C1 segment of cervical spinal cord (tissue), 14 donors: ENCODE data around the gene MCM7.

ENCODE experiments used
- DNase-seq, 14 donors: peaks; one replicate each; lab custom pipeline; 2025; lab: John Stamatoyannopoulos, UW

Gene MCM7

DNA sequence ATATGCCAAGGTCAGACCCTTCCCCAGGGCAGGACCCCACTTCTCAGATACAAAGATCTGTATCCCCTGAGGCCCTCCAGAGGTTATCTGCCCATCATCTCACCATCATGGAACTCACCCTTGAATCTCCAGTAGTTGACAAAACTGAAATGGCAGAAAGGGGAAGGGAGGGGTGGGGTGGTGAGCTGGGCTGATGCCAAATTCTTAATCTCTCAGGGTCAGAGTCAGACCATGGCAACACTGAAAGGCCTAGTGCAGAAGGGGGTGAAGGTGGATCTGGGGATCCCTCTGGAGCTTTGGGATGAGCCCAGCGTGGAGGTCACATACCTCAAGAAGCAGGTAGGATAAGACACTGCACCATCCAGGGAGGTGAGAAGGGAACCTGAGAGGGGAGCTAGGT is 21.4 kb upstream of the MCM7 start:
- no peak for DNase-seq

DNA sequence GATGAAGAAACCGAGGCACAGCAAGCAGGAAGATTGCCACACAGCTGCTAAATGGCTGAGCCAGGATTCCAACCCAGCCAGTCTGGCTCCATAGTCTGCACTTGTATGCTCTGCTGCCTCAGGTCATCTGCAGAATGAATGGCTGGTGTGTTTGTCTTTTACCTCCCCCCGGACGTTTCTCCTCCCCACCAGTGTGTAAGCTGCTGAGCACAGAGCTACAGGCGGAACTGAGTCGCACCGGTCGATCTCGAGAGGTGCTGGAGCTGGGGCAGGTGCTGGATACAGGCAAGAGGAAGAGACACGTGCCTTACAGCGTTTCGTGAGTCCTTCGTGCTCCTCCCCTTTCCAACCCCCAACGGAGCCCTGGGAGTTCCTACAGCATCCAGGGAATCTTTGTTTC is 20.9 kb upstream of the MCM7 start:
- DNase-seq: no peak

DNA sequence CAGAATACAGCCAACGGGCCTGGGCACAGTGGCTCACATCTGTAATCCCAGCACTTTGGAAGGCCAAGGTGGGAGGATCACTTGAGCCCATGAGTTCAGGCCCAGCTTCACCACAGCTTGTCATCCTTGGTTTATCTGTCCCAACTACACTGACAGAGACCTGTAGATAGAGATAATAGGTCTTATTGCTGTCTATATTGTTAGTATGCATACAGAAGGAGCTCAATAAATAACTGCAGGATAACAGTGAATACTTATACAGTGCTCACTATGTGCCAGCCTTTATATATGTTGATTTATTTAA is 19.5 kb upstream of the MCM7 start:
- DNase-seq: no peak

DNA sequence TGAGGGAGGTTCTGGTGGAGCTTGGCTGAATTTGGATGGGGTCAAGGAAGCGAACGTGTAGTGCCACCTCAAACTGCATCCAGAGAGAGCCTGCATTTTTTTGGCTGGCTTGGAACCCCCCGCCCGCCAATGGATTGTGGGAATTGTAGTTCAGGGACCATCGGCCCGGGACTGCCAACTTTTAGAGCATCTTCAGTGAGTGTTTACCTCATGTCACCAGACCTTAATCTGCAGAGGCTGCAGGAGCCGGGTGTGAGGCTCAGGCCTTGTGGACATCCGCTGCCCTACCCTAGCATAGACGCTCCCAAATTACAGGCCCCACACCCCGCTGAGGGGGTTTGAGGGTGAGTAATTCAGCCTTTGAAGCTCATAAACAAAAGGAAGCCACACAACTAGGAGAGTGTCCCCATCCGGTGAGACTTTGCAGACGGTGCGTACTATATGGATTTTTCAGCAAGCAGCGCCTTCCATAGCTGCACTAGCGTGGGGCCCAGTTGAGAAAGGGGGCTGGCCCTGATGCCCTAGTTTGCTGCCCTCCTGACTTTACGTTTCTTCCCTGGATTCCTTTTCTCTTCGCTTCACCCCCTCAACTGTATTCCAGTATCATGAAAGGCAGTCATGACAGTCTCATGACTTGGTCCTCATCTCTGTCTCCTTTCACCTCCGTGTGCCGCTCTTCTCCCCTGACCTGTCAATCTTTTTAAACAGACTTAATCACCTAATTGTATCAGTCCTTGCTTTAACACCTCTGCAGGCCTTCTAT is 19.0 kb upstream of the MCM7 start:
- peak in 13 of 14 donors; percentile 33 to 88 (median 83) for DNase-seq

DNA sequence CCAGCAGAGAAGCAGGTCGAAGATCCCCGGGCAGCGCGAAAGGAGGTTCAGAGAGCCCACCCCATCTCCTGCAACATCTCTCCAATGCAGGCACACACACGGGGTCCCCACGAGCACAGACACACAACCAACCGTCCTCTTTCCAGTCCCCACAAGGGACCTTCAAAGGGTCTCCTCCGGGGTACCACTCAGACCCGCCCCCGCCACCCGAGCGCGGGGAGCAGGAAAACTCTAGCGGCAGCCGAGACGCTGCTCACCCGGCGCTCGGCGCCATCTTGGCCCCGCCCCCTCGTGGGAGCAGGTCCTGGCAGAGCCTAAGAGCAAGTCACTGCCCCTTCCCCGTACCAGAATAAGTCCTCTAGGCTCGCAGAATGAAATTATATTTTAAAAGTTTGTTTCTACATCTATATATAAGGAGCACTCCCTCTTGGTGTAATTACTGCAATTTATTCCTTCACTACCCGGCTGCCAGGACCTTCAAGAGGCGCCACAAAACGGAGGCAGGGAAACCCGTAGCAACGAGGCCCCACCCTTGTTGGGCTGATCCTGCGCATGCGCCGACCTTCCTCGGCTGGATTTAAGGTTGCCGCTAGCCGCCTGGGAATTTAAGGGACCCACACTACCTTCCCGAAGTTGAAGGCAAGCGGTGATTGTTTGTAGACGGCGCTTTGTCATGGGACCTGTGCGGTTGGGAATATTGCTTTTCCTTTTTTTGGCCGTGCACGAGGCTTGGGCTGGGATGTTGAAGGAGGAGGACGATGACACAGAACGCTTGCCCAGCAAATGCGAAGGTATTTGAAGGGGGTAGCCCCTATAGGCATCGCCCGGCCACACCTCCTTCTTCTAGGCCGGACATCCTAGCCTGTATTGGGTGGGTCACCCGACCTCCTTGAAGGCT is 18.1 kb upstream of the MCM7 start, which contains the start of the genes CNPY4 and TAF6:
Gene CNPY4, plus strand, starts transcription at position 563 of the 898 bp plus-strand sequence. Its CDS starts 111 bp downstream, at position 674.
Gene TAF6, minus strand, starts transcription at position 287 of the 898 bp plus-strand sequence. CDS start 5,149 bp downstream, outside the sequence.
- peak; percentile 64 to 94 (median 90) for DNase-seq

DNA sequence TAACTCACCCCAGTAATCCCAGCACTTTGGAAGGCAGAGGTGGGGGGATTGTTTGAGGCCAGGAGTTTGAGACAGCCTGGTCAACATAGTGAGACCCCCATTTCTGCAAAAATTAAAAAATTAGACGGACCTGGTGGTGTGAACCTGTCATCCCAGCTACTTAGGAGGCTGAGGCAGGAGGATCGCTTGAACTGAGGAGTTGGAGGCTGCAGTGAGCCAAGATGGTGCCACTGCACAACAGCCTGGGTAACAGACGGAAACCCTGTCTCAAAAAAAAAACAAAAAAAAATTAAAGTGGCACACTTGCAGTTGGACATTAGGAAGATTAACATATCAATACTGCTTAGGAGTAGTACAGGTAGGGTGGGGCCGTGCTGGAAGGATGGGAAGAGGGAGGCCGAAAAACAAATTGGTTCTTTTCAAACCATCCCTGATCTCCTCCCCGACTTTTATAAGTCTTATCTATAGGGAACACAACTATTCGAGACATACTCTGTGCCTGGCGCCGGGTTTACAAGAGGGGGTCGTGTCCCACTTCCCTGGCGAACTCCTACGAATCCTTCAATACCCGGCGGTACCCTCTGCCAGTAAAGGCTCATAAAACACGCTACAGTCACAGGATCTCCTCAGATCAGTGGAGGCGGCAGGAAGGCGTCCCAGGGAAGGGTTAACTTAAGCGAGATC is 17.3 kb upstream of the MCM7 start:
- DNase-seq: no peak

DNA sequence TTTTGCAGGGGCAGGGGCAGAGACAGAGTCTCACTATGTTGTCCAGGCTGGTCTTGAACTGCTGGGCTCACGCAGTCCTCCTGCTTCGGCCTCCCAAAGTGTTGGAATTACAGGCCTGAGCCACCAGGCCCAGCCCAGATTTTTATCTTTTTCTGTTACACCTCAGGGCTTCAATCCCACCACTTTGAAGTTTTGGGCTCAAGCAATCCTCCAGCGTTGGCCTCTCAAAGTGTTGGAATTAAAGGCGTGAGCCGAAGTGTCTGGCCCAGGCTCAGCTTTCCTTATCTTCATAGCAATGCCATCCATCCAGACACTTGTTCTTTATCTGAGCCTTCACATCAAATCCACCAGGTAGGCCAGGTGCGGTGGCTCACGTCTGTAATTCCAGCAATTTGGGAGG is 13.8 kb upstream of the MCM7 start:
- DNase-seq: no peak

DNA sequence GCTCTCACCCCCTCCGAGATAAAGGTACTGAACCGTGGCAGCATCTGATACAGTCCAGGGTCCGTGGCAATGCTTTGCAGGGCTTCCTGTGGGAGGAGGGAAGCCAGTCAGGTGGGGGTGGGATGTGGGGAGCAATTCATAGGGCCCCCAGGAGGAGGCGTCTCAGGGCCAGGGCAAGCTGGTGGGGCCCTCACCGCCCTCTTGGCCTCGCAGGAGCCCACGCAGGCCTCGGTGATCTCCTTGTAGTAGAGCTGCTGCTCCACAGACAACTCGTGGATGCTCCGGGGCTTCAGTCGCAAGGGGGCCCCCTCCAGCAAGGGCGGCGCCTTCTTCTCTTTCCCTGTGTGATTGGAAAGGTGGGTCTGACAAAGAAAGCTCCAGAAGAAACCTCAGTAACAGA is 10.7 kb upstream of the MCM7 start:
- DNase-seq: no peak

DNA sequence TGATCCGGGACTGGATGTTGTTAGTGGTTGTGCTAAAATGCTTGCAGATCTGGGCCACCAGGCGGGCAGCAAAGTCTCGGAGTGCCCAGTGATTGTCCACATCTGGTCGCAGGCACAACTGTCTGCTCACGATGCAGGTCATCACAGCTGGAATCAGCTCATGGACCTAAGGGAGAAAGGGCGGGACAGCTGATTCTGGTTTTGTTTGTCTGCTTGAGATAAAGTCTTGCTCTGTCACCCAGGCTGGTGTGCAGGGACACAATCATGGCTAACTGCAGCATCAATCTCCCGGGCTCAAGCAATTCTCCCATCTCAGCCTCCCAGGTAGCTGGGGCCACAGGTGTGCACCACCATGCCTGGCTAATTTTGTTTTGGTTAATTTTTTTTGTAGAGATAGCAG is 10.0 kb upstream of the MCM7 start:
- DNase-seq: no peak

DNA sequence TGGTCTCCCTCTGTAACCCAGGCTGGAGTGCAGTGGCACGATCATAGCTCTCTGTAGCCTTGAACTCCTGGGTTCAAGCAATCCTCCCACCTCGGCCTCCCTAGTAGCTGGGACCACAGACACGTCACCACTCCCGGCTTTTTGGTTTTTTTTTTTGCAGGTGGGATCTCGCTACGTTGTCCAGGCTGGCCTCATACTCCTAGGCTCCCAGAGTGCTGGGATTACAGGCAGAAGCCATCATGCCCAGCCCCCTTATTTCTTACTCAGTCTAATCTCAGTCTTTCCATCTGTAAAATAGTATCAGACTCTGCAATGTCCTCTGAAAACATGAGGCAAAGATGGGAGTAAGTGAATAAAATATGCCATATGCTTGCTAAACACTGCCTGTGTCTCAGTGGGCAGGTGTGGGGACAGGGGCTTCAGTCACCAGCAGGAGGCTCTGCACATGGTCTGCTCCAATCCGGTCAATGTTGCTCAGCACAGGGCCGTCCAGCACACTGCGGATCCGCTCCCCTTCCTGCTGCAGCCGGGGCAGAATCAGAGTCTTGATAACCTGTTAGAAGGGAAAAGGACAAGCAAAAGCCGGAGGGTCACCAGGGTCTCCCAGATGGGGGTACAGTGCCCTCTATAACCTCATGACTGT is 8.4 kb upstream of the MCM7 start:
- DNase-seq: no peak

DNA sequence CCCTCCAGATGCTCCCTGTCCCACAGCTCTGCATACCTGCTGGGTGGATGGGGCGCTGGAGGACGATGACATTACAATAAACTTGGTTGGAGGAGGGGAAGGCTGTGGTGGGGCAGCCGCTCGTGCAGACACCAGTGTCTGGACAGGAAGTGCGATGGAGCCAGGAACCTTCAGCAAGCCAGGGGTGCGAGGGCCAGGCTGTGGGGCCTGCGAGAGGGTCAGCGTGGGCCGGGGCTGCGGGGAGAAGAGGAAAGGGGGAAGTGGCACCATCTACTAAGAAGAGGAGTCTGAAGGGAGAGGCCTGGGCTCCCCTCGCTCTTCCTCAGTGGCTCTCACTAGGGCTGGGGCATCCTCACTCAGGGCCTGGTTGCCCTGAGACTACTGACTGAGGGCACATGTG is 6.7 kb upstream of the MCM7 start:
- DNase-seq: peak in 1 of 14 donors; percentile 34

DNA sequence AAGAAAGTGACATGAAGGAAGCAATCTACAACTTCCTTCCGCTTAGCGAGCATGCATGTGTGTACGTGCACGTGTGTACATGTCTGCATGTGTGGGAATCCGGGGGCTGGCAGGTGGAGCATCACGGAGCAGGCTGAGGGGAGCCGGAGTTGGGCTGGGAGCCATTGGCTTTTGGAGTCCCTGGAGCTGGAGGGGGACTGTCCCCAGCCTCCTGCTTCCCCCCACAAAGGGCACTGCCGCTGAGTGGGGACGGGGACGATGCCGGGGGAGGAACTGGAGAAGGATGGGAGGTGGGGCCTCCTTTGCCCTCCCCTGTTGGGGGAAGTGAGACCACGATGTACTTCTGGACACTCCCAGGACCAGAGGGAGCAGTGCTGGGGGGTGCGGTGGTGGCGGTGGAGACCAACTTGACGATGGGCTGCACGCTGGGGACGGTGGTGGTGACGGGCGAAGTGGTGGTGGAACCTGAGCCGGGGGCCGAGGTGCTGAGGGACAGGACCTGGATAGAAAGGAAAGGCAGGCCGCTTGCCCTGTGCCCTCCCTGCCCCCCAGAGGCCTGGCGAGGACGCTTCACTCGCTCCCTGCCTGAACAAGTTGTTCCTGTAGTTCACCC is 6.0 kb upstream of the MCM7 start:
- peak in 4 of 14 donors; percentile 5 to 44 (median 12) for DNase-seq

DNA sequence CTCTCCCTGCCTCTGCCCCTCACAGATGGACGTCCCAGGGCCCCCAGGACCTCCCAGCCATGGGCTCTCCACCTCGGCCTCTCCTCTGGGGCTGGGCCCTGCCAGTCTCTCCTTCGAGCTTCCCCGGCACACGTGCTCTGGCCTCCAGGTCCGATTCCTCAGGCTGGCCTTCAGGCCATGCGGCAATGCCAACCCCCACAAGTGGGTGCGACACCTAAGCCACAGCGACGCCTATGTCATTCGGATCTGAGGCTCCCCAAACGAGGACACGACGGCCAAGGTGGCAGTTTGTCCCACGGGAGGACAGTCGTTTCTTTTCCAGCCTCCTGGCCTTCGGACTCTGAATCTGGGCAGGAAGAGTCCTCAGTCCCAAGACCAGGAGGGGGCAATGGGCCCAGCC is 5.4 kb upstream of the MCM7 start:
- no peak for DNase-seq

DNA sequence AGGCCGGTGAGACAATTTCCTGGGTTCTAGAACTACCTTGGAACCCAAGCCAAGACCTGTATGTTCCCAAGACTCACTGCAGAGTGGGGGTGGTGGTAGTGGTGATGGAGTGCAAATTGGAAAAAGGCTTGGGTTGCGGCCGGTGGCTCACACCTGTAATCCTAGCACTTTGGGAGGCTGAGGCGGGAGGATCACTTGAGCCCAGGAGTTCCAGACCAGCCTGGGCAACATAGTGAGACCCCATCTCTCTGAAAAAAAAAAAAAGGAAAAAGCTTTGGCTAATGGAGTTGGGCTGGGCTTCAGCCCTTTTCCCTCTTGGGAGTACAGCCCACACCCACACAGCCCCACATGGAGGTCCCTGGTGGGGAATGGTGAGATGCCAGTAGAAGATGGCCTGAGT is 4.3 kb upstream of the MCM7 start:
- no peak for DNase-seq

DNA sequence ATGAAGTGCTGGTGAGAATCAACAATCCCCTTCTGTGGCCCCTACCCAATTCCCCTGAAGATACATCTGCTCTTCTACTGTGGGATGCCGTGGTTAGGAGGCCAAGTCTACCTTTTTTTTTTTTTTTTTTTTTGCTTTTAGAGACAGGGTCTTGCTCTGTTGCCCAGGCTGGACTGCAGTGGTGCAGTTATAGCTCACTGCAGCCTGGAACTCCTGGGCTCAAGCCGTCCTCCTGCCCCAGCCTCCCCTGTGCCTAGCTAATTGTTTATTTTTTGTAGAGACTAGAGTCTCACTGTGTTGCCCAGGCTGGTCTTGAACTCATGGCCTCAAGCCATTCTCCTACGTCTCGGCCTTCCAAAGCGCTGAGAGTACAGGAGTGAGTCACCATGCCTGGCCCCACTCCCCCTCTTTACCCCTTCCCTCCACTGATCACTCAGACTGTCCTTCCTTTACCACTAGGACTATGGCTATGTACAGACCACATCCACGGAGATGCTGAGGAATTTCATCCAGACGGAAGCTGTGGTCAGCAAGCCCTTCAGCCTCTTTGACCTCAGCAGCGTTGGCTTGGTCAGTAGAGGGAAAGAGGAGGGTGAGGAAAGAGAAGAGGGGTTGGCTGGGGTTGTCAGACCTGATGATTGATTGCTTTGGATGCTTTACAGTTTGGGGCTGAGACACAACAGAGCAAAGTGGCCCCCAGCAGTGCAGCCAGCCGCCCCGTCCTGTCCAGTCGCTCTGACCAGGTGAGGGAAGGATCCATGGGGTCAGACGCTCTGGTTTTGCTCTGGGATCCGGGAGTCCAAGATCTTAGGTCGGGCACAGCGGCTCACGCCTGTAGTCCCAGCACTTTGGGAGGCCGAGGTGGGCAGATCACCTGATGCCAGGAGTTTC is 2.0 kb upstream of the MCM7 start:
- DNase-seq: no peak

DNA sequence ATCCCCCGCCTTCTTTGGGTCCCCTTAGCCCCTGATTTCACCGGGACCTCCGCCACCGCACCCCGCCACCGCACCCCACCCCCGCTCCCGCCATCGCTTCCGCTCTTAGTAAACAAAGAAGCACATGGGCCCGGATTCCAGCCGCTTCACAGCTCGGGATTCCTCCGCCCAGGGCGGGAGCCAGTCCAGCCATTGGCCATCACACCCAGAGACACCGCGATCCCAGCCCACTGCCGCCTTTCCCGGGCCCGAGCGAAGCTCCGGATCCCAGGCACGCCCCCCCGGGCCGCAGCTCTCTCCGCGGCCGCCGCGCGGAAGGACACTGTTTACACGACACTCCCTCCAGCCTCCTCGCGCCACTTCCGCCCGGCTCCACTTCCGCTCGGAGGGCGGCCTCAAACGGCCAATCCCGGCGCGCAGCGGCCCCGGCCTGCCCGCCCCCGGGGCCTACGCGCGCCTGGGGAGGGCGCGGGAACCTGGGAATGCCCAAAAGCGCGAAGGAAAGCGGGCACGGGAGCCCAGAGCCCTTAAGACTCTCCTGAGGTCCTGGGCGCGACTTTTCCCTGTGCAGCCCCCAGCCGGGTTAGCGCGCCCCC is 679 bp downstream of the MCM7 start:
- DNase-seq: peak; percentile 70 to 94 (median 86)

DNA sequence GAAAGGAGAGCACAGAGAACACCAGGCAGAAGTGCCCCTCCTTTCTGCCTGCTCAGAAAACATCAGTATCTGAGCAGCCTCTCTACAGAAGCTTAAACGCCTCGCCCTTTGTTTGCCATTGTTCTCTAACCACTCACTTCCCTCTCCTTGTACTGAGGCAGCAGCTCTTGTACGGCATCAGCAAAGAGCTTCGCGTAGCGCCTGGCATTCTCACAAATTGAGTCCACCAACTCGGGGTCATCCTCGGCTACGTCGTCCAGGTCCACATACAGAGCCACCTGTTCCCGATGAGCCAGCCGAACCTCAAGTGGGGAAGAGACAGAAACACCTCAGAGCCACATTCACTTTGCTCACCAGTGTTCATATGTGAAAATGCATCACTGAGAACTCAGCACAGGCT is 1.7 kb downstream of the MCM7 start:
- no peak for DNase-seq

DNA sequence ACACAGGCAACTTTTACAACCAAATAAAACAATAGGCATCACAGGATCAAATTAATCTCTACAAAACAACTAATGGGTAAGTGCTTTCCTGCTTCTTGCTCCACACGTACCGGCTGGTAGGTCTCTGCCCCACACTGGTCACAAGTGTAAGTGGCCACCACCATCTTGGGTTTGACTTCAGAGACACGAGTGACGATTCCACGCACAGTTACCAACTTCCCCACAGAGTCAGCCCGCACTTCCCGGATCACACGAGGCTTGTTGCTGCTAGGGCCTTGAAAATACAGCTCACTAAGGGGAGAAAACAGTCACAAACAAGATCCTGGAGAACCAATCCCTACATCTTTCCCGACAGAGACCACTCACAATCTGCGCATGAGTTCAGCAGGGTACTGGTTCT is 2.3 kb downstream of the MCM7 start:
- DNase-seq: no peak

DNA sequence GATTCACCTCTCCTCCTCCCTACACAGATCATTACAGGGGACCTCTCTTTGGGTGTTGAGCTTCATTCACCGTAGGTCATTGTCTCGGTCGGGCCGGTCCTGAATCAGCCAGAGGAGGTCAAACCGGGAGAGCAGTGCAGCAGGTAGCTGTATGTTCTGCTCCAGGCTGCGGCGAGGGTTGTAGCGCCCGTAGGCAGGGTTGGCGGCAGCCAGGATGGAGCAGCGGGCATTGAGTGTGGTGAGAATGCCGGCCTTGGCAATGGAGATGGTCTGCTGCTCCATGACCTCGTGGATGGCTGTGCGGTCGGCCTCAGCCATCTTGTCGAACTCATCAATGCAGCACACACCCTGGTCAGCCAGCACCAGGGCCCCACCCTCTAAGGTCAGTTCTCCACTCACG is 5.5 kb downstream of the MCM7 start:
- no peak for DNase-seq

DNA sequence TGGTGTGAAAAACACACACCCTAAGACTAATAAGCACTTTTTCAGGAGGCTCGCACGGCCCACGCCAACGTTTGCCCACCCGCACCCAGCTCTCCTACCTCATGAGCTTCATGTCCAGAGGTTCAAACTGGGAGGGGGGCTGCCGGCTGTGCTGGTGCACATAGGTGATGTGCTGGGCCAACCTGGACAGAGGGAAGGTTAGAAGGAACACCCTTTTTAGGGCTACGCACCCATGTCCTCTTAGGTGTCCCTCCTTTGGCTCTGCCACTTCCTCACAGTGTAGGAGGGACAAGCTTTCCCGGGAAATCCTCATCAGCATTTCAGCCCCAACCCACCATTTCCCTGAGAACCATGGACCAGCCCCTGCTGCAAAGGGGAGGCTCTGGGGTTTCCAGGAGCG is 5.9 kb downstream of the MCM7 start:
- DNase-seq: no peak
